Mesothelial cell of epicardium (in vitro differentiated cells): ENCODE measurements around the gene MUTYH. TPM values are rescaled to one million over a fixed set of nuclear protein-coding genes. Genes with fewer than 3 reads are reported as not detected.

Experiments
- DNase-seq, 2 experiments: peaks; one replicate each; pipeline ENCODE4 v3.0.0; 2021; ENCODE audit warnings: low spot score in 2 of 2; ENCODE audit not compliant: unreplicated experiment in 2 of 2
- H3K27ac Mint-ChIP-seq: 2 replicates; pipeline ENCODE4 v1.8.0; 2021; ENCODE audit warnings: mixed read lengths
- H3K27me3 Mint-ChIP-seq: 2 replicates; pipeline ENCODE4 v1.8.0; 2021; ENCODE audit warnings: low read depth, mixed read lengths
- H3K36me3 Mint-ChIP-seq: 2 replicates; pipeline ENCODE4 v1.8.0; 2021; ENCODE audit warnings: mixed read lengths
- H3K4me1 Mint-ChIP-seq: 2 replicates; pipeline ENCODE4 v1.8.0; 2021; ENCODE audit warnings: mixed read lengths
- H3K4me3 Mint-ChIP-seq: 2 replicates; pipeline ENCODE4 v1.8.0; 2021; ENCODE audit warnings: mild to moderate bottlenecking, moderate library complexity, mixed read lengths
- H3K9me3 Mint-ChIP-seq: 2 replicates; pipeline ENCODE4 v1.8.0; 2021; ENCODE audit warnings: mixed read lengths
- CTCF ChIP-seq: fragments of 200-600 bp; sonication (generic); IDR thresholded peaks from one replicate; pipeline ENCODE4 v1.5.0; 2021; ENCODE audit warnings: antibody characterized with exemption; ENCODE audit not compliant: unreplicated experiment
- total RNA-seq: library from RNA; stranded (reverse); gene quantifications from 3 replicates; pipeline ENCODE4 v1.2.1, GENCODE V29; 2021

The MUTYH gene
- total RNA-seq, 1 donor from 2014 or later: 43.0 TPM

GRCh38 chr1:45348609-45348965, 8.3 kb upstream of the MUTYH start:
- Mint-ChIP-seq H3K9me3 (no peaks in the 10 kb centered on the region), H3K4me1 (peaks cover 6% of the 10 kb centered on the region), H3K27ac (no peak overlapping the region), H3K36me3 (peaks cover 9% of the 10 kb centered on the region), H3K27me3 (no peaks in the 10 kb centered on the region), H3K4me3 (no peak overlapping the region)
- no peak for TF ChIP-seq CTCF
- no peak for DNase-seq

- Mint-ChIP-seq H3K27ac (no peak overlapping the region), H3K4me3 (no peak overlapping the region)
Observed at GRCh38 chr1:45348020-45348419, 7.8 kb upstream of the MUTYH start.

GRCh38 chr1:45346473-45346872, 6.2 kb upstream of the MUTYH start:
- H3K4me1 Mint-ChIP-seq: peaks cover 11% of the 10 kb centered on the region

More at GRCh38 chr1:45348020-45348419, 7.8 kb upstream of the MUTYH start:
- H3K9me3 Mint-ChIP-seq: no peaks in the 10 kb centered on the region
- no peak for TF ChIP-seq CTCF
- peaks cover 6% of the 10 kb centered on the region for H3K4me1 Mint-ChIP-seq
- H3K27me3 Mint-ChIP-seq: no peaks in the 10 kb centered on the region
- H3K36me3 Mint-ChIP-seq: peaks cover 11% of the 10 kb centered on the region
- DNase-seq: no peak

GRCh38 chr1:45345014-45345413, 4.8 kb upstream of the MUTYH start:
- Mint-ChIP-seq H3K9me3 (no peaks in the 10 kb centered on the region), H3K27ac (no peak overlapping the region), H3K4me1 (peaks cover 19% of the 10 kb centered on the region), H3K36me3 (peaks cover 12% of the 10 kb centered on the region), H3K4me3 (no peak overlapping the region), H3K27me3 (no peaks in the 10 kb centered on the region)
- no peak for DNase-seq
- no peak for TF ChIP-seq CTCF

More at GRCh38 chr1:45346473-45346872, 6.2 kb upstream of the MUTYH start:
- H3K27me3 Mint-ChIP-seq: no peaks in the 10 kb centered on the region
- no peak for DNase-seq
- H3K36me3 Mint-ChIP-seq: peaks cover 12% of the 10 kb centered on the region
- H3K27ac Mint-ChIP-seq: no peak overlapping the region
- no peaks in the 10 kb centered on the region for H3K9me3 Mint-ChIP-seq
- no peak overlapping the region for H3K4me3 Mint-ChIP-seq
- TF ChIP-seq CTCF: no peak

GRCh38 chr1:45344499-45344898, 4.3 kb upstream of the MUTYH start:
- no peaks in the 10 kb centered on the region for H3K9me3 Mint-ChIP-seq
- no peak for TF ChIP-seq CTCF
- peaks cover 12% of the 10 kb centered on the region for H3K36me3 Mint-ChIP-seq
- H3K4me1 Mint-ChIP-seq: peaks cover 22% of the 10 kb centered on the region
- DNase-seq: no peak
- H3K27ac Mint-ChIP-seq: no peak overlapping the region
- H3K4me3 Mint-ChIP-seq: no peak overlapping the region
- H3K27me3 Mint-ChIP-seq: no peaks in the 10 kb centered on the region
